GM19238 (cell line): ENCODE results near the gene APC2.
"Not testable (repeated sequence)": the region's sequence is repeated elsewhere in the genome, so short reads cannot be mapped to it uniquely, and the experiment has no call there.

Experiments
- DNase-seq: peaks from one replicate; pipeline ENCODE4 v3.0.0; 2011; ENCODE audit warnings: low spot score; ENCODE audit not compliant: insufficient read length

Gene APC2

DNA sequence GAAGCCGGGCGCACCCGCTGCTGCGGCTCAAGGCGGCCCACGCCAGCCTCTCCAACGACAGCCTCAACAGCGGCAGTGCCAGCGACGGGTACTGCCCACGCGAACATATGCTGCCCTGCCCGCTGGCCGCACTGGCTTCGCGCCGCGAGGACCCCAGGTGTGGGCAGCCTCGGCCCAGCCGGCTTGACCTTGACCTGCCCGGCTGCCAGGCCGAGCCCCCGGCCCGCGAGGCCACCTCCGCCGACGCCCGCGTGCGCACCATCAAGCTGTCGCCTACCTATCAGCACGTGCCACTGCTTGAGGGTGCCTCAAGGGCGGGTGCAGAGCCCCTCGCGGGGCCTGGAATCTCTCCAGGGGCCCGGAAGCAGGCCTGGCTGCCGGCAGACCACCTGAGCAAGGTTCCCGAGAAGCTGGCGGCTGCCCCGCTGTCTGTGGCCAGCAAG lies 16.1 kb downstream of the APC2 start:
- no peak for DNase-seq

DNA sequence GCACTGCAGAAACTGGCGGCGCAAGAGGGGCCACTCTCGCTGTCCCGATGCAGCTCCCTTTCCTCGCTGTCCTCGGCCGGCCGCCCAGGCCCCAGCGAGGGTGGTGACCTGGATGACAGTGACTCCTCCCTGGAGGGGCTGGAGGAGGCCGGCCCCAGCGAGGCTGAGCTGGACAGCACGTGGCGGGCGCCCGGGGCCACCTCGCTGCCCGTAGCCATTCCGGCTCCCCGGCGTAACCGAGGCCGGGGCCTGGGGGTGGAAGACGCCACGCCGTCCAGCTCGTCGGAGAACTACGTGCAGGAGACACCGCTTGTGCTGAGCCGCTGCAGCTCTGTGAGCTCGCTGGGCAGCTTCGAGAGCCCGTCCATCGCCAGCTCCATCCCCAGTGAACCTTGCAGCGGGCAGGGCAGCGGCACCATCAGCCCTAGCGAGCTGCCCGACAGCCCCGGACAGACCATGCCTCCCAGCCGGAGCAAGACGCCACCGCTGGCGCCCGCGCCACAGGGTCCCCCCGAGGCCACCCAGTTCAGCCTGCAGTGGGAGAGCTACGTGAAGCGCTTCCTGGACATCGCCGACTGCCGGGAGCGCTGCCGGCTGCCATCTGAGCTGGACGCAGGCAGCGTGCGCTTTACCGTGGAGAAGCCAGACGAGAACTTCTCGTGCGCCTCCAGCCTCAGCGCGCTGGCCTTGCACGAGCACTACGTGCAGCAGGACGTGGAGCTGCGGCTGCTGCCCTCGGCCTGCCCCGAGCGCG lies 16.7 kb downstream of the APC2 start:
- no peak for DNase-seq

DNA sequence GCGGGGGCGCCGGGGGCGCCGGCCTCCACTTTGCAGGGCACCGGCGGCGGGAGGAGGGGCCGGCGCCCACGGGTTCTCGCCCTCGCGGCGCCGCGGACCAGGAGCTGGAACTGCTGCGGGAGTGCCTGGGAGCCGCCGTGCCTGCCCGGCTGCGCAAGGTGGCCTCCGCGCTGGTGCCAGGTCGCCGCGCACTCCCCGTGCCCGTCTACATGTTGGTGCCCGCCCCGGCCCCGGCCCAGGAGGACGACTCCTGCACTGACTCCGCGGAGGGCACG lies 17.2 kb downstream of the APC2 start:
- no peak for DNase-seq

DNA sequence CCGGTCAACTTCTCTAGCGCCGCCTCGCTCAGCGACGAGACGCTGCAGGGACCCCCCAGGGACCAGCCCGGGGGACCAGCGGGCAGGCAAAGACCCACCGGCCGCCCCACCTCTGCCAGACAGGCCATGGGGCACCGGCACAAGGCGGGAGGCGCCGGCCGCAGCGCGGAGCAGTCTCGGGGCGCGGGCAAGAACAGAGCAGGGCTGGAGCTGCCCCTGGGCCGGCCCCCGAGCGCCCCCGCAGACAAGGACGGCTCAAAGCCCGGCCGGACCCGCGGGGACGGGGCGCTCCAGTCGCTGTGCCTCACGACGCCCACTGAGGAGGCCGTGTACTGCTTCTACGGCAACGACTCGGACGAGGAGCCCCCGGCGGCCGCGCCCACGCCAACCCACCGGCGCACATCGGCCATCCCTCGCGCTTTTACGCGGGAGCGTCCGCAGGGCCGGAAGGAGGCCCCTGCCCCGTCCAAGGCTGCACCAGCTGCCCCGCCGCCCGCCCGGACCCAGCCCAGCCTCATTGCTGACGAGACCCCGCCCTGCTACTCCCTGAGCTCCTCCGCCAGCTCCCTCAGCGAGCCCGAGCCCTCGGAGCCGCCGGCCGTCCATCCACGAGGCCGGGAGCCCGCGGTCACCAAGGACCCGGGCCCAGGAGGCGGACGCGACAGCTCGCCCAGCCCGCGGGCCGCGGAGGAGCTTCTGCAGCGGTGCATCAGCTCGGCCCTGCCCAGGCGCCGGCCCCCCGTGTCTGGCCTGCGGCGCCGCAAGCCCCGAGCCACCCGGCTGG lies 17.8 kb downstream of the APC2 start:
- DNase-seq, result no peak

DNA sequence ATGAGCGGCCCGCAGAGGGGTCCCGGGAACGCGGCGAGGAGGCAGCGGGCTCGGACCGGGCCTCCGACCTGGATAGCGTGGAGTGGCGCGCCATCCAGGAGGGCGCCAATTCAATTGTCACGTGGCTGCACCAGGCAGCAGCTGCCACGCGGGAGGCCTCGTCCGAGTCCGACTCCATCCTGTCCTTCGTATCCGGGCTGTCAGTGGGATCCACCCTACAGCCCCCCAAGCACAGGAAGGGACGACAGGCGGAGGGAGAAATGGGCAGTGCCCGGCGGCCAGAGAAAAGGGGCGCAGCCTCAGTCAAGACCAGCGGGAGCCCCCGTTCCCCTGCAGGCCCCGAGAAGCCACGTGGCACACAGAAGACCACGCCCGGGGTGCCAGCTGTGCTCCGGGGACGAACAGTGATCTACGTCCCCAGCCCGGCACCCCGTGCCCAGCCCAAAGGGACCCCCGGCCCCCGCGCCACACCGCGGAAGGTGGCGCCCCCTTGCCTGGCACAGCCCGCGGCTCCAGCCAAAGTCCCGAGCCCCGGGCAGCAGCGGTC lies 18.4 kb downstream of the APC2 start:
- DNase-seq, result no peak

DNA sequence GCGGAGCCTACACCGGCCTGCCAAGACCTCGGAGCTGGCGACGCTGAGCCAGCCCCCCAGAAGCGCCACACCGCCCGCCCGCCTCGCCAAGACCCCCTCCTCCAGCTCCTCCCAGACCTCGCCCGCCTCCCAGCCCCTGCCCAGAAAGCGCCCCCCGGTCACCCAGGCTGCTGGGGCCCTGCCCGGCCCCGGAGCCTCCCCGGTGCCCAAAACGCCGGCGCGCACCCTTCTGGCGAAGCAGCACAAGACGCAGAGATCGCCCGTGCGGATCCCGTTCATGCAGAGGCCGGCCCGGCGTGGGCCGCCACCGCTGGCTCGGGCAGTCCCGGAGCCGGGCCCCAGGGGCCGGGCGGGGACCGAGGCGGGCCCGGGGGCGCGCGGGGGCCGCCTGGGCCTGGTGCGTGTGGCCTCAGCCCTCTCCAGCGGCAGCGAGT lies 18.9 kb downstream of the APC2 start:
- no peak for DNase-seq

DNA sequence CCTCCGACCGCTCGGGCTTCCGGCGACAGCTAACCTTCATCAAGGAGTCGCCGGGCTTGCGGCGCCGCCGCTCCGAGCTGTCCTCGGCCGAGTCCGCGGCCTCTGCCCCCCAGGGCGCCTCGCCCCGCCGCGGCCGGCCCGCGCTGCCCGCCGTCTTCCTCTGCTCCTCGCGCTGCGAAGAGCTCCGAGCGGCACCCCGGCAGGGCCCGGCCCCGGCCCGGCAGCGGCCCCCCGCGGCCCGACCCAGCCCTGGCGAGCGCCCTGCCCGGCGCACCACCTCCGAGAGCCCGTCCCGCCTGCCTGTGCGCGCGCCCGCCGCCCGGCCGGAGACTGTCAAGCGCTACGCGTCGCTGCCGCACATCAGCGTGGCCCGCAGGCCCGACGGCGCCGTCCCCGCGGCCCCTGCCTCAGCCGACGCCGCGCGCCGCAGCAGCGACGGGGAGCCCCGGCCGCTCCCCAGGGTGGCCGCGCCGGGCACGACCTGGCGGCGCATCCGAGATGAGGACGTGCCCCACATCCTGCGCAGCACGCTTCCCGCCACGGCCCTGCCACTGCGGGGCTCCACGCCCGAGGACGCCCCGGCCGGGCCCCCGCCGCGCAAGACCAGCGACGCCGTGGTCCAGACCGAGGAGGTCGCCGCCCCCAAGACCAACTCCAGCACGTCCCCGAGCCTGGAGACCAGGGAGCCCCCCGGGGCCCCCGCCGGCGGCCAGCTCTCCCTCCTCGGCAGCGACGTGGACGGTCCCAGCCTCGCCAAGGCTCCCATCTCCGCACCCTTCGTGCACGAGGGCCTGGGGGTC lies 19.5 kb downstream of the APC2 start:
- DNase-seq, result no peak

DNA sequence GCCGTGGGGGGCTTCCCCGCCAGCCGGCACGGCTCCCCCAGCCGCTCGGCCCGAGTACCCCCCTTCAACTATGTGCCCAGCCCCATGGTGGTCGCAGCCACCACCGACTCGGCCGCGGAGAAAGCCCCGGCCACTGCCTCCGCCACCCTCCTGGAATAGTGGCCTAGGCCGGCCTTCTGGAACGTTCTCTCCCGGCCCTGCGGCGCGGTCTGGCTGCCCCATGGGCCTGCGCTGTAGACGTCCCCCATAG lies 20.1 kb downstream of the APC2 start:
- no peak for DNase-seq

DNA sequence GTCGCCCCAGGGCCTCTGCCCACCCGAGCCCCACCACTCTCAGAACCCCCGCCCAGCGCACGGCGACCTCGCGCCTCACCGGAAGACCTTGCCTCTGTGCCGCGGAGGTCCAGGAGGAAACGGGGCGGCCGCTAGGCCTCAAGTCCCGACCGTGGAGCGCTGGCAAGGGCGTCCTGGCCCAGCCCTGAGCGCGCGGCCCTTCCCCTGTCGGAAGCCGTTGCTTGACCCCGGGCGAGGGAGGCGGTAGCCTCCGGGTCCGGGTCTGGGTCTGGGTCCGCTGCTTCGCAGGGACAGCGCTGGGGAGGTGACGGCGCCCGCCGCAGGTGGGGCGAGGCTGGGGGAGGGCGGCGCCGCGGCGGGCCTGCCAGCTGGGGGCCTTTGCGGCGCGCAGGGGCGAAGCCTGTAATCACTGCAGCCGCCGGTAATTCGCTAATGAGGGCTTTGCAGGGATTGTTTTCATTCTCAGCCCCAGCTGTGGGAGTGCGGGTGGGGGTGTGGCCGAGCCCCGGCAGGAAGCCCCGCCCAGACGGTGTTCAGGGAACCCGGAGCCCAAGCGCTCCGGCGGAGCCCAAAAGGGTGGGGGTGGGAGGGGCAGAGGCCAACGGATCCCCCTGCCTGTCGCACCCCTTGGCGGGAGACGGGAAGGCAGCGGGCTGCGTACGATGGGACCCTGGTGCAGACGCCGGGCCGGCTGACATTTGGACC lies 20.5 kb downstream of the APC2 start:
- no peak for DNase-seq

DNA sequence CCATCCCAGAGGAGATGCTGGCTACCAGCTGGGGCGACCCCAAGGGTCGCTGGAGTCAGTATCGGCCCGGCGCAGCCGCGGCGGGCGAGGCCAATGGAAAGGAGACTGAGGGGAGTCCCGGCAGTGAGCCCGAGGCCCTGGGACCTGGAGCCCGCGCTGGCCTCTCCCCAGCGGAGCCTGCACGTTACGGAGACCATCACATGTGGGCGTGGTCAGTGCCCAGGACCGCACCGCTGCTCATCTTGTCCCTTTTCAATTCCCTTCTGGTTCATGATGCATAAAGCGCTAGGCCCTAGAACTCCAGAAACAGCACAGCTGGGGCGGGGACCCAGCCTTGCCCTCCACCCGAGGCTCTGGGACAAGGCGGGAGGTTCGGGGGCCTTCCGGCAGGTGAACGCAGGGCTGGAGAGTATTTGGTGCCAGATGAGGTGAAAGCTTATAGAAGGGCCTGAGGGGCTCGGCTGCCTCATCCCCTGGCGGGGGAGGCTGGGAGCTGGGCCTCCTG lies 21.1 kb downstream of the APC2 start:
- DNase-seq, result no peak

DNA sequence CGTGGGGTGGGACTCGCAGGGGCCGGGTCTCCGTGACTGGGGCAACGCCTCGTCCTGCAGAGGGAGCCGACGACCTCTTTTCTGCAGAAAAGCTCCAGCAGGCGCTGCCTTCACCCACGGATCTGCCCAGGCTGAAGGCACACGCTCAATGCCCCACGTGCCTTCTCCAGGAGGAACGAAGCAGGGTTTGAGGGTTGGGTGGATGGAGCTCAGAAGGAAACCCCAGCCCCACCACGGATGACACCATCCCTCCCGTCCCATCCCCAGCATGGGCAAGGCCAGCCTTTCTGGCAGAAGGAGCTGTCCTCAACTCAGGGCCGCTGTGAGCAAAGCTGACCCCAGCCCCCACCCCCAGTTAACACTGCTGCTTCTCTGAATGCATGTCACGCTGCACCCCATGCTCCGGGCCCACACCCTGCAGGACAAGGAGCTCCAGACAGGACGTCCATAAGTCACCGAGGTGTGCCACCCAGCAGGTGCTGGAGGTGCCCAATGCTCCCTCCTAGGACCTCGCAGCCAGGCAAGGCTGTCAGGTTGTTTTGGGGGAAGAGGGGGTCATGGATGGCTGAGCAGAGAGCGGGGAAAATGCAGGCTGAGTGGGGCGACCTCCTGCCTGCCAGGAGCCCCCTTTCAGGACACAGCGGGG lies 21.7 kb downstream of the APC2 start:
- DNase-seq, result no peak

DNA sequence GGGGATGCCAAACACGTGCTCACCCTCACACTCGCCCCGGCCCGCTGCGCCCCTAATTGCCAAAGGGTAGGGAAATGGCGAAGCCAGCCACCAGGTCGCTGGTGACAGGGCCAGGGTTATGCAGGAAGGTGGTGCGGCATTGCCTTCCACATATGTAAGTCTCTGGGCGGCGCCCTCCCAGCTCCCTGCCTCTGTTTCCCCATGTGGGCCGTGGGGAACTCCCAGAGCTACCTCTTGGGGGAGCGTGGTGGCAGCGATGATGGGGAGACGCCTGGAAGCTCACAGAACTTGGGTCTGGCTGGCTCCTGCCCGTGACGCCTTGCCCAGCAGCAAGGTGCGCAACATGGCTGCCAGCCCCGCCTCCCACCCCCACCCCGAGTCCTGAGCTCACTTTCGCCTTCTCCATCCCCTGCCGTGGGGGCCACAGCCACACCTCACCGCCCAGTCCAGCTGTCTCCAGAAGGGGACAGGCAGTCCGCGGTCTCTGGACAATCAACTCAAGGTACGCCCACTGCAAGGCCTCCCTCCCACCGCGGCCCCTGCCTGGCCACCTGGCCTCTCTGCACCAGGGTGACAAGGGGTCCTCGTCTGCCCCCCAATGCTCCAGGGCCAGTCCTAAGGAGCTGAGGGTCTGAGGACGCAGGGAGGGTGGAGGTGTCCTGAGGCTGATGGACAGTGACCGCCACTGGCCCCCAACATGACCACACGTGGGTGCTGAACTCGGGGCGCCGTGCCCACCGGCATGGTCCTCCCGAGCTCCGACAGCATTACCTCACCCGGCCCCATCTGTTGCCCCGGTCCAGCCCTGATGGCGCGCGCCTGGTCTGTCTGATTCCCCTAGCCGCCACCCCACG lies 22.5 kb downstream of the APC2 start:
- no peak for DNase-seq

DNA sequence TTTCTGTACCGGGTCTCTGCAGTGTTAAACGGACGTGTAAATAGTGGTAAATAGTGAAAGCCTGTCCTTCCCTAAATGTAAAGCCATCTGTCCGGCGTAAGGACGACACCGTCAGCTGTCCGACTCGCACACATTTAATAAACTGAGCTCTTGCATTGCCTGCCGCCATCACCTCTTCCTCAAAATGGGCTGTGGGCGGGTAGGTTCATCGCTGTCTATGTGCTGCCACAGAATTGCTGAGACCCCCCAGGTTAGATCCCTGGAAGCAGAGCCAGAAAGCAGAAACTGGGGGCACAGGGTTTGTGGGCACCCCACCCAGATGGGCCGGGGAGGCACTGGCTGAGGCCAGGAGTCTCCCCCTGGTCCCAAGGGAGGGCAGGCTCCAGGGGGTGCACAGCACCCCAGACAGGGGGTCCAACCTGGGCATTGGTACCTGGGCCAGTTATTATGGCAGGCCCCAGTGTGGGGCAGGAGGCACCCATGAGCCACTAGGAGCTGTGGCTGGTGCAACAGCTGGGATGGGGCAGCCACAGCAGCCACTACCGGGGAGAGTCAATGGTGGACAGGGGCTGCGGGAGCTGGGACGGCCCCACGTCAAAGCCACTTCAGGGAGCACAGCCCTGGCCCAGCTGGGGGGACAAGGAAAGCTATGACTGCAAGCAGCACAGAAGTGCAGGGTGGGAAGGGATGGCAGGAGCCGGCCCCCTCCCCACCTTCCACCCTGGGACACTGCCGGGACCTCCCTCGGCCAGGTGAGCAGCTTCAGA lies 23.3 kb downstream of the APC2 start:
- DNase-seq, result no peak

DNA sequence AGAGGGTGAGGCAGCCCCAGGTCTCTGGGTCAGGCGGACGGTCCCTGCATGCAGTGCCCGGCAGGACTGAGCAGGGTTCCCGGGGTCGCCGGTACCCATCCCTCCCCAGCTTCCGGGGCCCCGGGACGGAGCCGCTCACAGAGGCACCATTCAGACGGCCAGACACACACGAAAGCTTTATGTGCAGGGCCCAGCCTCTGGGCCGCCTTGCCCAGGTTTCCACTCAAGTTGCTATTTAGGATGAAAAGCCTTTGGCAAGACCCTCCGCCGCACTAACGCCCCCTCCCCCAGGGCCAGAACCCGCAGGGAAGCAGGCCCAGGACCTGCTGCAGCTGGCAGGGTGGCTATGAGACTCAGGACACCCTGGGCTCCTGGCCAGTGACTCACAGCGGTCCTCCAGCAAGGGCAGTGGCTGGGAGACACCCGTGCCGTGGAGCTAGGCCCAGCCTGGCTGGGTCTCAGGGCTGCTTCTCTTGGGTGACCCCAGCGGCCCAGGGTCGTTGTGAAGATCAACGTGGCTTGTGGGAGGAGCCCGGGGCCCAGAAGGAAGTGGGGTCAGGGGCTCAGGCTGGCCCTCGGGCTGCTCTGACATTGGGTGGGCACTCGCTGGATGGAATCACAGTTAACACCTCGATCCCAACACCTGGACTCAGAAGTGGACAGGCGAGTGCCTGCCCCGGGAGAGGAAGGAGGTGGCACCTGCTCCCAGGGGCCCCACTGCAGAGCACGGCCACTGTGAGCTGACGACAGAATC lies 24.3 kb downstream of the APC2 start:
- DNase-seq, result no peak

DNA sequence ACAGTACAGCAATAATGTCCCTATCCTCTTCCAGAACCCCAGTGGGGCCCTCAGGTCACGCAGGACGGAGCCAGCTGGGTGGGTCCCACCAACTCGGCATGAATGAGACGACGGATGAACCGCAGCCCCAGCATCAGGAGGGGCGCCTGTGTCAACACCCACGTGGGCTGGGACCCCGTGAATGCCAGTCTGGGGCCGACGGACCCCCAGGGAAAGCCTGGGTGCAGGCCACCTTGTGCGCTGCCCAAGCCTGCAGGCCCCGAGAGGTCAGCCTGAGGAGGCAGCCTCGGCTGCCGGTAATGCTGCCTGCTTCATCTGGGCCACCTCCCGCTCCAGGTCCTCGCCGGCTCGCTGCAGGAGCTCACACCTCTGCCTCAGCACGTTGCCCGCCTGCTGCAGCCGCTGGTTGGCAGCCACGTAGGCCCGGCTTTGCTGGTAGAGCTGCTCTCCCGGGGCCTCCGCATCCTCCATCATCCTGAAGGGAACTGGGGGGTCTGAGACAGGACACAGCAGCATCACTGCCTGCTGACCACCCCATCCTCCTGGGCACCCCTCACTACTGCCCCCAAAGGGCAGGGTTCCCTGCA lies 24.9 kb downstream of the APC2 start:
- no peak for DNase-seq

DNA sequence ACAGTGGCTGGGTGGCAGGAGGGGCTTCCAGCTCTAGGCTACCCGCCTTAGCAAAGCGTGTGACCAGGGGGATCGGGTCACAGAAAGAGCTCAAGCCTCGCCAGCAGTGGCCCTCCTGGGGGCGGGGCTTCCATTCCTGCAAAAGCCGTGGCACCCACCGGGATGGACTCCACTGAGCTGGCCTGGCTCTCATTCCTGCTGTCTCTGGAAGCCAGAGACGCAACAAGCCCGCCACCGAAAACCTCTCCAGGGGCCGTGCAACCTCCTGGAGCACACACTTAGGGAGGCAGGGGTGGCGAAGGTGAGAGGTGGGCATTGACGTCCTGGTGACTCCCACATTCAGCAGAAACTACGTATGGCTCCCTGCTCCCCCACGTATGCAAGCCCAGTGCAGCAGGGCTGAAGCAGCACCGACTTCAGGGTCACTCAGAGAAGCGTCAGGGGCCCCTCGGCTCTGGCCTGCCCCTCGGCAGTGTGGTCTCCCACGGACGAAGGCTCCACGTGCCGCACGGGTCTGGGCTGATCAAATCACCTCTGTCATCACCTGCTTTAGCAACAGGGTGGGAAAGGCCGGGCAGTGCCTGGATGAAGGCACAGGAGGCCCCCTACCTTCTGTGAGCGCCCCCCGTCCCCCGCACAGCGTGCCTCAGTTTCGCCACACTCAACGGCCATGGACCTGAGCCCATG lies 26.0 kb downstream of the APC2 start:
- no peak for DNase-seq

DNA sequence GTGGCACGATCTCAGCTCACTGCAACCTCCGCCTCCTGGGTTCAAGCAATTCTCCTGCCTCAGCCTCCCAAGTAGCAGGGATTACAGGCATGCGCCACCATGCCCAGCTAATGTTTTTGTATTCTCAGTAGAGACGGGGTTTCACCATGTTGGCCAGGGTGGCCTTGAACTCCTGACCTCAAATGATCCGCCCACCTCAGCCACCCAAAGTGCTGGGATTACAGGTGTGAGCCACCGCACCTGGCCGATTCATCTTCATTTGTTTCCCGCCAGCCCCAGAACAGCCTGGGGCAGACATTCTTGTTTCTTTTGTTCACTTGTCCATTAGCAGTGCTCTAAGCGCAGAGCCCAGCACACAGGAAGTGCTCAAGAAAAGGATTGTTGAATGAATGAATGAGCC lies 27.1 kb downstream of the APC2 start:
- not testable (repeated sequence) for DNase-seq
